ENCODE measurements around the gene ADH1B. TPM values are rescaled to one million over a fixed set of nuclear protein-coding genes. Genes with fewer than 3 reads are reported as not detected.

ADH1B gene
- total and polyA plus RNA-seq, 9 of the 15 experiments (the other 6 are each of a cell fraction or from before 2014, with no cell fraction given) = 0.71 TPM; not detected in 8

DNA sequence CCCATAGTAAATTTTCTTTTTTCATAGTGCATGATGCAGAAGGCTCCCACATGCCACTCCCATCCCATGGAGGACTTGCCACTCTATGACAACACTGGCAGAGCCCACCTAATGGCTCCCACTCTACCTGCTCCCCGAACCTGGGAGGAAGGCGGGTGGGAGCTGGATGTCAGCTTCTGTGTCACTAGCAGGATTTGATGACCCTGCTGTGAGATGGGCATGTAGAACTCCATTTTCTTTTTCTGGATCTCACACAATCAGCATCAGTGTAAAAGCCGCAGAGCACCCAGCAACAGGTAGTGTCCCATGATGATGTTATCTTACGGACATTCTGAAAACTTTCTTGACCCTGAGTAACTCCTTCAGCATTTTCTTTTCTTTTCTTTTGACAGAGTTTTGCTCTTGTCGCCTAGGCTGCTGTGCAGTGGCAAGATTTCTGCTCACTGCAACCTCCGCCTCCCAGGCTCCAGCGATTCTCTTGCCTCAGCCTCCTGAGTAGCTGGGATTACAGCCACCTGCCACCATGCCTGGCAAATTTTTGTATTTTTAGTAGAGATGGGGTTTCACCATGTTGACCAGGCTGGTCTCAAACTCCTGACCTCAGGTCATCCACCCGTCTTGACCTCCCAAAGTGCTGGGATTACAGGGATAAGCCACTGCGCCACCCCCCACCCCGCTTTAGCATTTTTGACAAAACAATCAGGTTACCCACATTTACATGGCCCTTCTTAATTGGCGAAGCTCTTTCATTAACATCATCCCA, 15.4 kb downstream of the ADH1B start:
- no peaks in the 10 kb centered on the region for H3K79me2 ChIP-seq (ENCODE audit: control insufficient read depth, insufficient read depth, low read length)
- WGBS (ENCODE audit: insufficient coverage, low coverage, missing lambda C conversion rate) = under 1% methylated on average over 10 of the region's 11 CpGs
- H3K36me3 ChIP-seq (ENCODE audit: control insufficient read depth, insufficient read depth, low read length) = no peaks in the 10 kb centered on the region
- H3K9me3 ChIP-seq (replicated peaks; ENCODE audit: control insufficient read depth, insufficient read depth, low read depth, low read length) = no peaks in the 10 kb centered on the region
- no peak overlapping the region for H2AFZ ChIP-seq (ENCODE audit: low read depth, low read length)
- H3K4me3 ChIP-seq = no peak overlapping the region
- no peak overlapping the region for H3K9ac ChIP-seq (ENCODE audit: insufficient read depth in 1 of 2, low read depth in 2 of 2, low read length in 2 of 2)
- no TSS peak for BruUV-seq (replicated peaks)
- H4K20me1 ChIP-seq (replicated peaks; ENCODE audit: control insufficient read depth, insufficient read depth, low read length) = no peaks in the 10 kb centered on the region
- H3K4me1 ChIP-seq (replicated peaks in 1 of 2; ENCODE audit: control insufficient read depth in 2 of 2, insufficient read depth in 2 of 2, low read length in 2 of 2) = no peaks in the 10 kb centered on the region
- DNase-seq (ENCODE audit: extremely low read depth in 1 of 4, low spot score in 3 of 4) (no peak), FAIRE-seq (no peak), ATAC-seq (no peak)
- CTCF ChIA-PET (ENCODE audit: low intra/inter-chr PET ratio) = no interaction called here
- no peaks in the 10 kb centered on the region for H3K27me3 ChIP-seq (ENCODE audit: control insufficient read depth in 2 of 2, insufficient read depth in 2 of 2, low read length in 2 of 2)
- POLR2A ChIA-PET = no interaction called here
- intact Hi-C loops (cut with micrococcal nuclease) = no loop called here
- H3K4me2 ChIP-seq (ENCODE audit: insufficient read depth, low read length) = no peak overlapping the region
- H3K27ac ChIP-seq (ENCODE audit: extremely low read depth, low read depth, low read length) = no peak overlapping the region
- no peak for TF ChIP-seq EGR1 (conservative IDR thresholded peaks at IDR 0.05)
- no peak for TF ChIP-seq CEBPB (tag; IDR thresholded peaks at IDR 0.05)
- no peak for TF ChIP-seq EZH2 (IDR thresholded peaks at IDR 0.05; ENCODE audit: borderline replicate concordance, low read depth, low read length)
- TF ChIP-seq NCOA2 (IDR thresholded peaks at IDR 0.05; ENCODE audit: partially characterized antibody in 2 of 2) = no peak
- no peak for TF ChIP-seq ESRRA (IDR thresholded peaks at IDR 0.05; ENCODE audit: borderline replicate concordance, low read depth)
- TF ChIP-seq SREBF1 (IDR thresholded peaks at IDR 0.05; ENCODE audit: borderline replicate concordance, low read depth, low read length) = no peak
- TF ChIP-seq ZNF583 (CRISPR knock-in tag; IDR thresholded peaks at IDR 0.05) = no peak
- TF ChIP-seq ZNF311 (CRISPR knock-in tag; IDR thresholded peaks at IDR 0.05) = no peak
- TF ChIP-seq ZNF12 (CRISPR knock-in tag; IDR thresholded peaks at IDR 0.05) = no peak
- no peak for TF ChIP-seq ZNF184 (CRISPR knock-in tag; IDR thresholded peaks at IDR 0.05)
- TF ChIP-seq, protein P1, sequence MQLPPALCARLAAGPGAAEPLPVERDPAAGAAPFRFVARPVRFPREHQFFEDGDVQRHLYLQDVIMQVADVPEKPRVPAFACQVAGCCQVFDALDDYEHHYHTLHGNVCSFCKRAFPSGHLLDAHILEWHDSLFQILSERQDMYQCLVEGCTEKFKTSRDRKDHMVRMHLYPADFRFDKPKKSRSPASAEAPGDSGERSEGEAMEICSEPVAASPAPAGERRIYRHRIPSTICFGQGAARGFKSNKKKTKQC (CRISPR knock-in tag; IDR thresholded peaks at IDR 0.05) = no peak
- no peak for TF ChIP-seq HLTF (IDR thresholded peaks at IDR 0.05)
- in situ Hi-C loops (cut with MboI) = no loop called here
- no peaks in the 10 kb centered on the region for H3K9me1 ChIP-seq (ENCODE audit: control insufficient read depth, insufficient read depth, low read length)

Data from K562 (cell line).